SH-SY5Y (cell line): ENCODE measurements around the gene TSTD2.

Experiments used
- GATA2 ChIP-seq: IDR thresholded peaks from 2 replicates; pipeline ENCODE4 v1.6.1; 2011; ENCODE audit warnings: mild to moderate bottlenecking, low read depth, low read length
- GATA3 ChIP-seq: IDR thresholded peaks from 2 replicates; pipeline ENCODE4 v1.6.1; 2011; ENCODE audit warnings: low read depth, mild to moderate bottlenecking, low read length, moderate library complexity

- no peak for TF ChIP-seq GATA2
- TF ChIP-seq GATA3: no peak
Observed at GRCh38 chr9:97665742-97666141, 32.6 kb upstream of the TSTD2 start.
